Measurements from ENCODE around the gene KRTAP2-1. TPM values are rescaled to one million over a fixed set of nuclear protein-coding genes. Genes with fewer than 3 reads are reported as not detected.

Gene KRTAP2-1
- total RNA-seq, 2 experiments from 2014 or later: not detected

GRCh38 chr17:41019415-41019814, 27.7 kb downstream of the KRTAP2-1 start:
- Histone ChIP-seq H3K4me2 (ENCODE audit: low read length) (no peak overlapping the region), H3K9me2 (ENCODE audit: insufficient read depth, low read length) (no peaks in the 10 kb centered on the region), H3K4me3 (ENCODE audit: low read depth, low read length, poor library complexity, severe bottlenecking) (no peak overlapping the region), H3K4me1 (ENCODE audit: insufficient read depth, low read length, poor library complexity, severe bottlenecking) (no peaks in the 10 kb centered on the region), H2AFZ (ENCODE audit: low read length) (no peak overlapping the region), H3K27ac (ENCODE audit: low read depth, low read length, poor library complexity, severe bottlenecking) (no peak overlapping the region), H4K20me1 (ENCODE audit: insufficient read depth, low read length) (no peaks in the 10 kb centered on the region), H3K79me2 (ENCODE audit: insufficient read depth, low read depth, low read length) (no peaks in the 10 kb centered on the region), H3K36me3 (ENCODE audit: insufficient read depth, low read length) (no peaks in the 10 kb centered on the region), H3K9me3 (ENCODE audit: low read length) (no peaks in the 10 kb centered on the region)
- intact Hi-C loops (cut with micrococcal nuclease; ENCODE audit: unreplicated experiment): no loop called here
- no TSS peak for BruUV-seq (replicated peaks)
- no peak for DNase-seq (ENCODE audit: low spot score)
- POLR2A ChIA-PET: no interaction called here
- CTCF ChIA-PET (ENCODE audit: unreplicated experiment): no interaction called here
- TF ChIP-seq EZH2phosphoT487 (IDR thresholded peaks at IDR 0.05; ENCODE audit: borderline replicate concordance, low read depth, low read length): no peak
- TF ChIP-seq, protein P1, sequence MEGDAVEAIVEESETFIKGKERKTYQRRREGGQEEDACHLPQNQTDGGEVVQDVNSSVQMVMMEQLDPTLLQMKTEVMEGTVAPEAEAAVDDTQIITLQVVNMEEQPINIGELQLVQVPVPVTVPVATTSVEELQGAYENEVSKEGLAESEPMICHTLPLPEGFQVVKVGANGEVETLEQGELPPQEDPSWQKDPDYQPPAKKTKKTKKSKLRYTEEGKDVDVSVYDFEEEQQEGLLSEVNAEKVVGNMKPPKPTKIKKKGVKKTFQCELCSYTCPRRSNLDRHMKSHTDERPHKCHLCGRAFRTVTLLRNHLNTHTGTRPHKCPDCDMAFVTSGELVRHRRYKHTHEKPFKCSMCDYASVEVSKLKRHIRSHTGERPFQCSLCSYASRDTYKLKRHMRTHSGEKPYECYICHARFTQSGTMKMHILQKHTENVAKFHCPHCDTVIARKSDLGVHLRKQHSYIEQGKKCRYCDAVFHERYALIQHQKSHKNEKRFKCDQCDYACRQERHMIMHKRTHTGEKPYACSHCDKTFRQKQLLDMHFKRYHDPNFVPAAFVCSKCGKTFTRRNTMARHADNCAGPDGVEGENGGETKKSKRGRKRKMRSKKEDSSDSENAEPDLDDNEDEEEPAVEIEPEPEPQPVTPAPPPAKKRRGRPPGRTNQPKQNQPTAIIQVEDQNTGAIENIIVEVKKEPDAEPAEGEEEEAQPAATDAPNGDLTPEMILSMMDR (conservative IDR thresholded peaks at IDR 0.05; ENCODE audit: low read length): no peak

DNA sequence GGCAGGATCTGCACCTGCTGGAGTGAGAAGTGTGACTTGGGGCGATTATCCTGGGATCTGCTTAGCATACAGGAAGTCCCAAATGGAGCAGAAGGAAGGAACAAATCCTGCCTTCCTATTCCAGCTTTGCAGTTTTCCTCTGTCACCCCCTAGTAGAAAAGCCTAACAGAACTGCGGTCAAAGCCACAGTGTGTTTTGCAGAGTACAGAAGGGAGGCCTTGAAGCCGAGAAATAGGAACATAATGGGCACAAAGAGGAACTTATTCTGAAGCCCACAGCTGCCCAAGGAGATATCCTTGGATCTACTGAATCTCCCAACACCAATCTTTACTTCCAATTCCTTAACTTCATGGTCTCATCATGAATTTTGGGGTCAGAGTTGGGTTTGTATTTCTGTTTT, 28.6 kb downstream of the KRTAP2-1 start:
- H3K36me3 ChIP-seq (ENCODE audit: insufficient read depth, low read length): no peaks in the 10 kb centered on the region
- CTCF ChIA-PET (ENCODE audit: unreplicated experiment): no interaction called here
- BruUV-seq (replicated peaks): no TSS peak
- no peak for DNase-seq (ENCODE audit: low spot score)
- POLR2A ChIA-PET: no interaction called here
- no peaks in the 10 kb centered on the region for H4K20me1 ChIP-seq (ENCODE audit: insufficient read depth, low read length)
- no peaks in the 10 kb centered on the region for H3K4me1 ChIP-seq (ENCODE audit: insufficient read depth, low read length, poor library complexity, severe bottlenecking)
- no peaks in the 10 kb centered on the region for H3K79me2 ChIP-seq (ENCODE audit: insufficient read depth, low read depth, low read length)
- TF ChIP-seq, protein P1 (conservative IDR thresholded peaks at IDR 0.05; ENCODE audit: low read length): no peak
- TF ChIP-seq EZH2phosphoT487 (IDR thresholded peaks at IDR 0.05; ENCODE audit: borderline replicate concordance, low read depth, low read length): no peak
- no peak overlapping the region for H3K4me2 ChIP-seq (ENCODE audit: low read length)
- H3K27ac ChIP-seq (ENCODE audit: low read depth, low read length, poor library complexity, severe bottlenecking): no peak overlapping the region
- H2AFZ ChIP-seq (ENCODE audit: low read length): no peak overlapping the region
- no peak overlapping the region for H3K4me3 ChIP-seq (ENCODE audit: low read depth, low read length, poor library complexity, severe bottlenecking)
- H3K9me2 ChIP-seq (ENCODE audit: insufficient read depth, low read length): no peaks in the 10 kb centered on the region
- no peaks in the 10 kb centered on the region for H3K9me3 ChIP-seq (ENCODE audit: low read length)
- intact Hi-C loops (cut with micrococcal nuclease; ENCODE audit: unreplicated experiment): no loop called here

DNA sequence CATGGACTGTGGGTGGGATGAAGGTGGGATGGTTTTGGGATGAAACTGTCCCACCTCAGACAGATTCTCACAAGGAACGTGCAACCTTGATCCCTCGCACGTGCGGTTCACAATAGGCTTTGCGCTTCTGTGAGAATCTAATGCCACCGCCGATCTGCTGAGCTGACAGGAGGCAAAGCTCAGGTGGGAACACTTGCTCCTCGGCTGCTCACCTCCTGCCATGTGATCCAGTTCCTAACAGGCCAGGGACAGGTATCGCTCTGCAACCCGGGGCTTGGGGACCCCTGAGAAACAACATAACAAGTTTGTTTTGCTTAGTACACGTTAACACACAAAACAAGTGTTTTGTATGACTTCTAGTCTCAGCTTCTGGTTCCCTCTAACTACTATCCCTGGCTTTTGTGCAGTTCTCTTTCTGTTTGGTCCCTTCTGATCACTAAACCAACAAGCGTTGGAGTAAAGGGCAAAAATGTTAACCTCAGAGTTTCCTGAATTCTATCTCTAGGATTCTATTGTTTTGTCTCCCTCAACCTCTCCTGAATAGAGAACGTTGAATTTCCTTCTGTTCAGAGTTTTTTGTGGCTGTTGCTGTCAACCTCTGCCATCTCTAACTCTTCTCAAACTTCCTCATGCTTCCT, 30.4 kb downstream of the KRTAP2-1 start:
- H3K27ac ChIP-seq (ENCODE audit: low read depth, low read length, poor library complexity, severe bottlenecking): no peak overlapping the region
- no peaks in the 10 kb centered on the region for H3K79me2 ChIP-seq (ENCODE audit: insufficient read depth, low read depth, low read length)
- intact Hi-C loops (cut with micrococcal nuclease; ENCODE audit: unreplicated experiment): no loop called here
- DNase-seq (ENCODE audit: low spot score): no peak
- H3K4me2 ChIP-seq (ENCODE audit: low read length): no peak overlapping the region
- no peaks in the 10 kb centered on the region for H3K36me3 ChIP-seq (ENCODE audit: insufficient read depth, low read length)
- H2AFZ ChIP-seq (ENCODE audit: low read length): no peak overlapping the region
- no TSS peak for BruUV-seq (replicated peaks)
- ChIA-PET POLR2A (no interaction called here), CTCF (ENCODE audit: unreplicated experiment) (no interaction called here)
- H4K20me1 ChIP-seq (ENCODE audit: insufficient read depth, low read length): no peaks in the 10 kb centered on the region
- no peak for TF ChIP-seq EZH2phosphoT487 (IDR thresholded peaks at IDR 0.05; ENCODE audit: borderline replicate concordance, low read depth, low read length)
- TF ChIP-seq, protein P1 (conservative IDR thresholded peaks at IDR 0.05; ENCODE audit: low read length): no peak
- H3K4me3 ChIP-seq (ENCODE audit: low read depth, low read length, poor library complexity, severe bottlenecking): no peak overlapping the region
- H3K4me1 ChIP-seq (ENCODE audit: insufficient read depth, low read length, poor library complexity, severe bottlenecking): no peaks in the 10 kb centered on the region
- no peaks in the 10 kb centered on the region for H3K9me2 ChIP-seq (ENCODE audit: insufficient read depth, low read length)
- H3K9me3 ChIP-seq (ENCODE audit: low read length): no peaks in the 10 kb centered on the region
